Head of caudate nucleus (tissue), 42 donors: ENCODE measurements around the gene GALR2.
"Not testable (repeated sequence)": the region's sequence is repeated elsewhere in the genome, so short reads cannot be mapped to it uniquely, and the experiment has no call there.

Experiments
- DNase-seq, 42 donors: peaks; one replicate each; pipeline versions ENCODE4 v3.0.0 to v3.0.0-alpha.2; 2020 to 2021; ENCODE audit warnings: mixed read lengths in 7 of 42
- intact Hi-C: fragments of 100-400 bp; cut with DNase I; formaldehyde crosslinking; loops from one replicate; pipeline ENCODE4 v1.15.0; 2022

GALR2 gene

DNA sequence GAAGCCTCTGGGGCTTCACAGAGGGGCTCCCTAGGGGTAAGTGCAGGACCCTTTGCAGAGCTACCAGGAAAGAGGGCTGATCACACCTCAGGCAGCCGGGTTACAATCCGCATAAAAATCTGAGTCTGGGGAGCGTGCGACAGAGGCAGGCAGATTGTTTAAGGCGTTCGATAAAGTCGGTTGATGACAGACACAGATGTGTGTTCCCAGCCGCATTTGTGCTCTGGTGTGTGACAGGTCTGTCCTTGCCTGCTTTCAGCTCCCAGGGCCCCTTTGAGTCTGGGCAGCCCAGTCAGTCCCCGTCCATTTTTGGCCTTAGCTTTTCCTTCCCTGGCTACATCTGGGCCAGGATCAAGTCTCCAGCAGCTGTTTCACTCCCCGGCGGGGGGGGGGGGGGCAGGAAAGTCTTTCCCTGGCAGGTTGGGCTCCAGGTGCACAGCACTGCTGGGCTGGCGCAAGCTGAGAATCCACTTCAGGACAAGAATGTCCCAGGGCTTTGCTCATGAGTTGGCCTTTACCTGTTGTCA, 3.1 kb downstream of the GALR2 start:
- DNase-seq = peak in 1 of 42 donors; percentile 7
- intact Hi-C loops = no loop called here

DNA sequence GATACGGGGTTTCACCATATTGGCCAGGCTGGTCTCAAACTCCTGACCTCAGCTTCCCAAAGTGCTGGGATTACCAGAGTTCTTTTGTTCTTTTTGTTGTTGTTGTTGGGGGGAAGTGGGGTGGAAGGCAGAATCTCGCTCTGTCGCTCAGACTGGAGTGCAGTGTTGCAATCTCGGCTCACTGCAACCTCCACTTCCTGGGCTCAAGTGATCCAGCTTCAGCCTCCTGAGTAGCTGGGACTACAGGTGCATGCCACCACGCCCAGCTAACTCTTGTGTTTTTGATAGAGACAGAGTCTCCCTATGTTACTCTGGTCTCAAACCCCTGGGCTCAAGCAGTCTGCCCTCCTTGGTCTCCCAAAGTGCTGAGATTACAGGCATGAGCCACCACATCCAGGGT, 3.8 kb downstream of the GALR2 start:
- intact Hi-C loops = not testable (repeated sequence)
- peak in 2 of 42 donors; percentile 3 to 15 for DNase-seq

GRCh38 chr17:76078860-76079534, 4.4 kb downstream of the GALR2 start, which contains the start of gene ZACN:
TSS of gene ZACN (plus strand) at chr17:76079182. CDS start at chr17:76079265, 83 bp downstream.
- DNase-seq = peak in 3 of 42 donors; percentile 12 to 25 (median 23)

GRCh38 chr17:76079535-76079955, 5.0 kb downstream of the GALR2 start:
- intact Hi-C loops = no loop called here
- DNase-seq = peak in 4 of 42 donors; percentile 0 to 21 (median 12)

More at GRCh38 chr17:76078860-76079534, 4.4 kb downstream of the GALR2 start, which contains the start of gene ZACN:
- intact Hi-C loops = no loop called here

- intact Hi-C loops = no loop called here
- peak in 3 of 42 donors; percentile 14 to 30 (median 29) for DNase-seq
These were observed 5.6 kb downstream of the GALR2 start for GRCh38 chr17:76079956-76080767.

DNA sequence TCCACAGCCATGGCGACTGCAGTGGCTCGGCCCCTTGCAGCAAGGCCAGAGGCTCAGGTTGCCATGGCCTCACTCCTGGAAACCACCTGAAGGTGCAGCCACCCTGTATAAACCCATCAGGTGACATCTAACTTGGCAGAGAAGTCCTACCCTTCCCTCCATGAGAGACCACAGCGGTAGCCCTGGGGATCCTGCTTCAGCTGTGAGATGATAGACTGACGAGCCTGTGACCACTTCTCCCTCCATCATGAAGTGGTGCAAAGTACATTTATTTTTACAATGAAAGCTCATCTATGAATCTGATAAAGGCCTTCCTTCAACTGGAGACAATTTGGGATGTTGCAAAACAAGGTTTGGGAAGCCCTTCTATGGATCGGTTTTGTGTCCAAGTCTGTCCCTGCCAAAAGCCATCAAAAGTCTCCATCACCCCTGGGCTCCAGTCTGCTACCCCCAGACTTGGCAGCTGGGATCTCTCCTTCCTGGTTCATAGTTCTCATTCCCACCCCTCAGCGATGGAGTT, 6.2 kb downstream of the GALR2 start:
- intact Hi-C loops = no loop called here
- DNase-seq = no peak

GRCh38 chr17:76081295-76082210, 7.0 kb downstream of the GALR2 start:
- intact Hi-C loops = no loop called here

GRCh38 chr17:76082326-76083251, 8.0 kb downstream of the GALR2 start:
- DNase-seq = peak in 2 of 42 donors; percentile 15 to 24
- intact Hi-C loops = no loop called here

More at GRCh38 chr17:76081295-76082210, 7.0 kb downstream of the GALR2 start:
- DNase-seq = peak in 3 of 42 donors; percentile 12 to 23 (median 16)

DNA sequence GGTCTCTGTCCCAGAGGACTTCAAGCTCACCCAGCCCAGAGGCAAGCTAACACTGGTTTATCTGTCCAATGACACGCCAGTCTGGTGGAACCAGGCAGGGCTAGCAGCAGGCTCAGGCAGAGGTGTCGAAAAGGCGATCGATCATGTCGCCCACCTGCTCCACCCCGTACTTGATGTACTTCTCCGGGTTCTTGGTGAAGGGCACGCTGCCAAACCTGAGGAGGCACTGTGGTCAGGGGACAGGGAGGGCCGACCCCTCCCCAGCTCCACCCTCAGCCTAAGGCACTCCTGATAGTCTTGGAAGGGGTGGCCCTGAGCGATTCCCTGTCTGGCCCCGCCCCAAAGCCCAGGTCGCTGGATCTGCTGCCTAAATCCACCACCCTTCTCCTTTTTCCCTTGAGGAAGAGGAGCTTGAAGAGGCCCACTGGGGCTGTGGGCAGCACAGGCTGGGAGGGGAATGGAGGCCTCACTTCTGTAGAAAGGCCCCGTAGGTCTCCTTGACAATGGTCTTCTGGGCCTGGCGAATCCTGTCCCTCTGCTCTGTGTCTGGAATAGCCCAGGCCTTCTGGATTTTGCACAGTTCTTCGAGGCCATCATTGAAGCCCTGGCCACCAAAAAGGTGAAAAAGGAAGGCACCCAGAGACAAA, 9.1 kb downstream of the GALR2 start:
- intact Hi-C loops = no loop called here
- DNase-seq = peak in 2 of 42 donors; percentile 17 to 21

DNA sequence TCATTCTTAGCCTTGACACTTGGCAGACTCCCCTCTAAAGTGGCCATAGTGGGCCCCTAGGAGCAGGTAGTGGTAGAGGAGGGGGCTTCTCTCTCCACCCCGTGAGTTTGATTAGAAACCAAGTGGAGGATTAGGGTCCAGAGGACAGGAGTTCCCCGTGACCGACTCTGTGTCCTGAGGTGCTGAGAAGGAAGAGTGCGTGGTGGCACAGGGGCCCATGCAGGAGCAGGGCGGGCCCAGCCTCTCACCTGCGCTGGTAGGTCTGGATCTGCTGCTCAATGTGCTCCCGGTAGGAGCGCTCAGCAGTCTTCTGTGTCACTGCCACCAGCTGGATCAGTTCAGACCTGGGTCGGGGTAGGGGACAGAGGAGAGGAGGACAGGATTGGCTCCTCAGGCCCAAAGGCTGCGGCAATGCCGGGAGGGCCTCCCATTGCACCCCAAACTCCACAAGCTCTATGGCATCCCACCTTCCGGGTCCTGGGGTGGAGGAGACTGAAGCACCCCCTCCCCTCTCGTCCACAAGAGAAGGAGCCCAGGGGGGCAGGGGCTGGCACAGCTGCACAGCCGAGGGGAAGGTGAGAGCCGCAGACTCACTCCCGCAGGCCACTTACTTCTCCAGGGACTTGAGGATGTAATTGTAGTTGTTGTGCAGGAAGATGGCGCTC, 10.6 kb downstream of the GALR2 start:
- intact Hi-C loops = no loop called here
- peak in 1 of 42 donors; percentile 4 for DNase-seq

DNA sequence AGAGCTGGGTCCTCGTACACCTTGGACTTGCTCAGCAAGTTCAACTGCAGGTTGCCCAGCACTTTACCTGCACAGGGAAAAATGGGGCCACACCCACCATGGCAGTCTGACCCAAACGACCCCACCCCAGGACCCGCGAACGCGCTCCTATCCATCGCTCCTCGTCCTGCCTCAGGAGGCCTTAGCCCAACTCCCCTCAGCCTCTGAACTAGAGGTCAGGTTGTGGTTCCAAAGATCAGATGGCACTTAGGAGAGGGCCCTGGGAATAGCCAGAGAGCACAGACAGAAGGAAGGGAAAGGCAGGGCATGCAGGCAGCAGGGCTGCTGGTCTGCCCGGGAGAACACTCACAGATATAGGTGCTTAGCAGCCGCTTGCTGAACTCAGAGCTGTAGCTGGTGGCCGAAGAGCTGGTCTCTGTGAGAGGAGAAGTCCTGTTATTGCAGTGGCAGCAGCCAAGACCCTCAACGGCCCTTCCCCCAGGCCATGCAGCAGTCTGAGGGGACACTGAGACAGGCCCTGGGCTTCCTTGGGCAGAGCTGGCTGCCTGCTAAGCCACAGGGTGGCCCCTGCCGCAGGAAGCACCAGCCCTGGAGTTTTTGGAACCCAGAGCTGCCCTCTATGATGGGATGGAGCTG, 11.3 kb downstream of the GALR2 start:
- DNase-seq = no peak
- intact Hi-C loops = no loop called here

GRCh38 chr17:76086384-76086783, 11.8 kb downstream of the GALR2 start:
- DNase-seq = no peak
- intact Hi-C loops = no loop called here

- intact Hi-C loops = no loop called here
- DNase-seq = no peak
These were observed 12.9 kb downstream of the GALR2 start for GRCh38 chr17:76087531-76087930.

GRCh38 chr17:76088041-76088867, 13.7 kb downstream of the GALR2 start:
- peak in 1 of 42 donors; percentile 8 for DNase-seq
- intact Hi-C loops = no loop called here
